ENCODE results near the gene MAML2. TPM values are rescaled to one million over a fixed set of nuclear protein-coding genes. Genes with fewer than 3 reads are reported as not detected.

MAML2 gene
- total and polyA plus RNA-seq, 2 experiments from 2014 or later: 4.7 to 15.3 TPM

DNA sequence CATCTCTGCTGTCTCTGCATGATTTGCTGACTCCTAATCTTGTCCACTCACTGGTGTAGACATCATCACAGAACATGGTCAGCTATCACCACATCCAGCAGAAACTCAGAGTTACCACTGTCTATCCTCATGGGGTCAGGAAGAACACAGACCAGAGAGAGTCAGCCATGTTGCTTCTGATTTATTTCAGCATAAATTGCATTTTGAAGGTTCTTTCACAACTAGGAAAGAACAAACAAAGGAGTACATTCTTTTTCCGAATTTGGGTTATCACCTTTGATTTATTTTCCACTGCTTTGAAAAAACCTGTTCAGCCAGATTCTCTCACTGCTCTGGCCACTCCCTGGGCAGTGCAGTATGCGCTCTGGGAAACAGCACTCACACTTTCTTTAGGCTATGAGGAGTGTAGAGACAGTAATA, 247.1 kb downstream of the MAML2 start:
- H3K4me3 ChIP-seq: no peak overlapping the region
- H3K27ac ChIP-seq: peak overlapping the region; percentile 93
- no peaks in the 10 kb centered on the region for H3K27me3 ChIP-seq
- peak overlapping the region; percentile 15 for H3K4me2 ChIP-seq
- H3K4me1 ChIP-seq (ENCODE audit: insufficient read depth): peaks cover 44% of the 10 kb centered on the region
- no peak for TF ChIP-seq EZH2 (IDR thresholded peaks at IDR 0.05; ENCODE audit: borderline replicate concordance)
- TF ChIP-seq, protein P1, sequence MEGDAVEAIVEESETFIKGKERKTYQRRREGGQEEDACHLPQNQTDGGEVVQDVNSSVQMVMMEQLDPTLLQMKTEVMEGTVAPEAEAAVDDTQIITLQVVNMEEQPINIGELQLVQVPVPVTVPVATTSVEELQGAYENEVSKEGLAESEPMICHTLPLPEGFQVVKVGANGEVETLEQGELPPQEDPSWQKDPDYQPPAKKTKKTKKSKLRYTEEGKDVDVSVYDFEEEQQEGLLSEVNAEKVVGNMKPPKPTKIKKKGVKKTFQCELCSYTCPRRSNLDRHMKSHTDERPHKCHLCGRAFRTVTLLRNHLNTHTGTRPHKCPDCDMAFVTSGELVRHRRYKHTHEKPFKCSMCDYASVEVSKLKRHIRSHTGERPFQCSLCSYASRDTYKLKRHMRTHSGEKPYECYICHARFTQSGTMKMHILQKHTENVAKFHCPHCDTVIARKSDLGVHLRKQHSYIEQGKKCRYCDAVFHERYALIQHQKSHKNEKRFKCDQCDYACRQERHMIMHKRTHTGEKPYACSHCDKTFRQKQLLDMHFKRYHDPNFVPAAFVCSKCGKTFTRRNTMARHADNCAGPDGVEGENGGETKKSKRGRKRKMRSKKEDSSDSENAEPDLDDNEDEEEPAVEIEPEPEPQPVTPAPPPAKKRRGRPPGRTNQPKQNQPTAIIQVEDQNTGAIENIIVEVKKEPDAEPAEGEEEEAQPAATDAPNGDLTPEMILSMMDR (IDR thresholded peaks at IDR 0.05; ENCODE audit: poor library complexity): no peak
- no peak for TF ChIP-seq EZH2phosphoT487 (IDR thresholded peaks at IDR 0.05; ENCODE audit: low read depth, severe bottlenecking, unreplicated experiment)
- no peak overlapping the region for H2AFZ ChIP-seq
- 34% methylated on average over 2 of the region's 2 CpGs for WGBS (ENCODE audit: low lambda C conversion rate, missing lambda C conversion rate)
- no peaks in the 10 kb centered on the region for H3K36me3 ChIP-seq (replicated peaks; ENCODE audit: insufficient read depth, low read depth)
- H3K79me2 ChIP-seq: peaks cover 37% of the 10 kb centered on the region
- H3K9me2 ChIP-seq (replicated peaks; ENCODE audit: insufficient read depth): no peaks in the 10 kb centered on the region
- H4K20me1 ChIP-seq (ENCODE audit: insufficient read depth, poor library complexity, severe bottlenecking): no peaks in the 10 kb centered on the region
- no peaks in the 10 kb centered on the region for H3K9me3 ChIP-seq (ENCODE audit: low read depth)
- DNase-seq (ENCODE audit: low spot score): peak; percentile 44

DNA sequence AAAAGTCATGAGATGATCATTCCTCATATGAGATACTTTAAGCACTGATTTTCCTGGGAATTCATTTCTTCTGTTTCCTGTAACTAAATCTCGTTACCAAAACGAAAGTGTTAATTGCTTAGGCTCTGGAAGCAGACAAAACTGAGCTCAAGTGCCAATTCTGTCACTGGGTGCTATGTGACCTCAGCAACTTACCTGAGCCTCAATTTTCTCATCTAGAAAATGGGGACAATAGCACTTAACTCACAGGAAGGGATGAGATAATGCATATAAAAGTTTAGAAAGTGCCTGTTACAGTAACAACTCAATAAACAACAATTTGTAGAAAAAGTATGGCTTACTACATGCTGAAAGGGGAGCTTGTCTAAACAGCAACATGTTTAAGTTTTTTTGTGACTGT, 248.8 kb downstream of the MAML2 start:
- DNase-seq (ENCODE audit: low spot score): no peak
- 92% methylated on average over 2 of the region's 2 CpGs for WGBS (ENCODE audit: low lambda C conversion rate, missing lambda C conversion rate)
- no peaks in the 10 kb centered on the region for H3K9me3 ChIP-seq (ENCODE audit: low read depth)
- TF ChIP-seq, protein P1 (IDR thresholded peaks at IDR 0.05; ENCODE audit: poor library complexity): no peak
- no peak for TF ChIP-seq EZH2 (IDR thresholded peaks at IDR 0.05; ENCODE audit: borderline replicate concordance)
- TF ChIP-seq EZH2phosphoT487 (IDR thresholded peaks at IDR 0.05; ENCODE audit: low read depth, severe bottlenecking, unreplicated experiment): no peak
- no peak overlapping the region for H3K4me2 ChIP-seq
- no peaks in the 10 kb centered on the region for H3K27me3 ChIP-seq
- no peak overlapping the region for H3K4me3 ChIP-seq
- peaks cover 29% of the 10 kb centered on the region for H3K79me2 ChIP-seq
- no peaks in the 10 kb centered on the region for H4K20me1 ChIP-seq (ENCODE audit: insufficient read depth, poor library complexity, severe bottlenecking)
- peaks cover 49% of the 10 kb centered on the region for H3K4me1 ChIP-seq (ENCODE audit: insufficient read depth)
- peak overlapping the region; percentile 93 for H3K27ac ChIP-seq
- no peak overlapping the region for H2AFZ ChIP-seq
- H3K9me2 ChIP-seq (replicated peaks; ENCODE audit: insufficient read depth): no peaks in the 10 kb centered on the region
- H3K36me3 ChIP-seq (replicated peaks; ENCODE audit: insufficient read depth, low read depth): no peaks in the 10 kb centered on the region

DNA sequence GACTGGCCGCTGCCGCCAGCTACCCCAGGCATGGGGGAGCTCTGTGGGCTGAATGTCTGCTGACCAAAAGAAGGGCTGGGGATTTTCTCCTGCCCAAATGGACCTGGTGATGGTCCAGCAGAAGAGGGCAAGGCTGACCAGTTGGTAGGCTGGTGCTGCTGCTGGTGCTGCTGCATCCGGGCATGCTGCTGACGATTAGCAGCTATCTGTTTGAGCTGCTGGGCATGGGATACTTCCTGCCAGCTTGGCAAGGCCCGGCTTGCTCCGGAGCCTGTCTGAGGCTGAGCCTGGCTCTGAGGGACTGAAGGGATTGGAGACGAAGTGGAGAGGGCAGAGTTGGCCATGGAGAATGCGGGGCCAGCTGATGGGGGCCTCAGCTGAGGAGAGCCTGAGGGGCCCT, 250.5 kb downstream of the MAML2 start:
- H4K20me1 ChIP-seq (ENCODE audit: insufficient read depth, poor library complexity, severe bottlenecking): no peaks in the 10 kb centered on the region
- H3K27me3 ChIP-seq: no peaks in the 10 kb centered on the region
- no peak overlapping the region for H3K4me3 ChIP-seq
- no peak overlapping the region for H3K27ac ChIP-seq
- no peaks in the 10 kb centered on the region for H3K9me3 ChIP-seq (ENCODE audit: low read depth)
- TF ChIP-seq EZH2 (IDR thresholded peaks at IDR 0.05; ENCODE audit: borderline replicate concordance) (no peak), EZH2phosphoT487 (IDR thresholded peaks at IDR 0.05; ENCODE audit: low read depth, severe bottlenecking, unreplicated experiment) (no peak)
- TF ChIP-seq, protein P1 (IDR thresholded peaks at IDR 0.05; ENCODE audit: poor library complexity): no peak
- peaks cover 33% of the 10 kb centered on the region for H3K4me1 ChIP-seq (ENCODE audit: insufficient read depth)
- peaks cover 37% of the 10 kb centered on the region for H3K79me2 ChIP-seq
- DNase-seq (ENCODE audit: low spot score): no peak
- H3K36me3 ChIP-seq (replicated peaks; ENCODE audit: insufficient read depth, low read depth): no peaks in the 10 kb centered on the region
- no peaks in the 10 kb centered on the region for H3K9me2 ChIP-seq (replicated peaks; ENCODE audit: insufficient read depth)
- no peak overlapping the region for H2AFZ ChIP-seq
- no peak overlapping the region for H3K4me2 ChIP-seq
- WGBS (ENCODE audit: low lambda C conversion rate, missing lambda C conversion rate): 95% methylated on average over 8 of the region's 8 CpGs

DNA sequence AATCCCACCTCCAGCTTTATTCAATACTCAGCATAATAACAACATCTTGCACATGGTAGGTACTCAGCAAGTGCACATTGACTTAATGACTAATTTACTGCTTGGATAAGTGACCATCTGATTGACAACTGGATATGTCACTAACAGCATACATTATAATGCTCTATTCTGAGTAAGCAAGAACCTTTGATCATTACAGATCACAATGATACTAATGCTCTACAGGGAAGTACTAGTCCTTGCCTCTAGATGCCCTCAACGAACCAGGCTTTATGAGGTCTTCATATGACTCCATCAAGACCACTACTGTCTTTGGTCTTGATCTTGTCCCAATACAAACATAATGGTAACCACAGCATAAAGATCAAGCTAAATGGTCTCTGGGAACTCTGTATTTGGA, 251.5 kb downstream of the MAML2 start:
- H3K4me2 ChIP-seq: no peak overlapping the region
- no peaks in the 10 kb centered on the region for H4K20me1 ChIP-seq (ENCODE audit: insufficient read depth, poor library complexity, severe bottlenecking)
- H3K4me3 ChIP-seq: no peak overlapping the region
- no peak for DNase-seq (ENCODE audit: low spot score)
- no peaks in the 10 kb centered on the region for H3K27me3 ChIP-seq
- H3K27ac ChIP-seq: no peak overlapping the region
- H2AFZ ChIP-seq: no peak overlapping the region
- H3K9me2 ChIP-seq (replicated peaks; ENCODE audit: insufficient read depth): no peaks in the 10 kb centered on the region
- peaks cover 35% of the 10 kb centered on the region for H3K79me2 ChIP-seq
- TF ChIP-seq EZH2phosphoT487 (IDR thresholded peaks at IDR 0.05; ENCODE audit: low read depth, severe bottlenecking, unreplicated experiment): no peak
- TF ChIP-seq, protein P1 (IDR thresholded peaks at IDR 0.05; ENCODE audit: poor library complexity): no peak
- TF ChIP-seq EZH2 (IDR thresholded peaks at IDR 0.05; ENCODE audit: borderline replicate concordance): no peak
- no peaks in the 10 kb centered on the region for H3K36me3 ChIP-seq (replicated peaks; ENCODE audit: insufficient read depth, low read depth)
- H3K9me3 ChIP-seq (ENCODE audit: low read depth): no peaks in the 10 kb centered on the region
- H3K4me1 ChIP-seq (ENCODE audit: insufficient read depth): peaks cover 23% of the 10 kb centered on the region
- 72% methylated on average over 1 of the region's 1 CpG for WGBS (ENCODE audit: low lambda C conversion rate, missing lambda C conversion rate)

Data from hepatocyte (in vitro differentiated cells).